ENCODE data around the gene EDEM1.

The EDEM1 gene

DNA sequence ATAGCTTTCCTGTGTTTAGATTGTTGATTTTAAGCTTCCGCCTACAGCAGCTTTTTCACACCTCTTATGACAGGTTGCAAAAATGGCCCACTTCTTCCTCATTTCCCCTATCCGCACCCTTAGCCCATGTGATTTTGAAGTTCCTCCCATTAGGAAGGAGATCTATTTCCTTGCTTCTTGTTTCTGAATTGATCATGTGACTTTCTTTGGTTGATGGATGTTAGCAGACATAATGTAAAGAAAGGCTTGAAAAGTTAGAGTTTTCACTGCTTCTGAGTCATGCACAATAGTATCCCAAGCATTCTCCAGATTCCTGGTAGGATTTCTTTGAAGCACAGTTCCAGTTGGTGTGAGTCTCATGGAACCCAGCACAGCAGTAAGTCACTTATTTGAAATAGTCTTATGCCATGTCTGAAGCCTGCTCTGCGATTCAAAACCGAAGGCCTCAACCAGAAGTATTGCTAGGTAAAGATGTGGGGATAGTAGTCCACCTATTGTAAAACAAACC, 76.6 kb downstream of the EDEM1 start:
- Histone ChIP-seq H3K27ac (no peak overlapping the region), H3K27me3 (ENCODE audit: control insufficient read depth, insufficient read depth, low read length) (no peaks in the 10 kb centered on the region), H3K4me3 (ENCODE audit: low read depth, low read length) (no peak overlapping the region), H3K4me2 (ENCODE audit: low read length) (no peak overlapping the region), H3K9me3 (ENCODE audit: control insufficient read depth, low read length) (no peaks in the 10 kb centered on the region), H3K4me1 (no peaks in the 10 kb centered on the region), H3K9ac (no peak overlapping the region), H2AFZ (no peak overlapping the region), H3K36me3 (ENCODE audit: control insufficient read depth, insufficient read depth, low read length) (no peaks in the 10 kb centered on the region), H3K79me2 (no peaks in the 10 kb centered on the region)
- TF ChIP-seq CTCF (IDR thresholded peaks at IDR 0.05) = no peak

GRCh38 chr3:5264896-5265770, 77.6 kb downstream of the EDEM1 start:
- H3K4me3 ChIP-seq (ENCODE audit: low read depth, low read length) = no peak overlapping the region
- no peak for TF ChIP-seq CTCF (IDR thresholded peaks at IDR 0.05)
- H3K27me3 ChIP-seq (ENCODE audit: control insufficient read depth, insufficient read depth, low read length) = no peaks in the 10 kb centered on the region
- no peaks in the 10 kb centered on the region for H3K9me3 ChIP-seq (ENCODE audit: control insufficient read depth, low read length)
- H3K9ac ChIP-seq = no peak overlapping the region
- no peak overlapping the region for H2AFZ ChIP-seq
- no peaks in the 10 kb centered on the region for H3K4me1 ChIP-seq
- H3K36me3 ChIP-seq (ENCODE audit: control insufficient read depth, insufficient read depth, low read length) = no peaks in the 10 kb centered on the region
- H3K27ac ChIP-seq = no peak overlapping the region
- H3K79me2 ChIP-seq = no peaks in the 10 kb centered on the region
- no peak overlapping the region for H3K4me2 ChIP-seq (ENCODE audit: low read length)

DNA sequence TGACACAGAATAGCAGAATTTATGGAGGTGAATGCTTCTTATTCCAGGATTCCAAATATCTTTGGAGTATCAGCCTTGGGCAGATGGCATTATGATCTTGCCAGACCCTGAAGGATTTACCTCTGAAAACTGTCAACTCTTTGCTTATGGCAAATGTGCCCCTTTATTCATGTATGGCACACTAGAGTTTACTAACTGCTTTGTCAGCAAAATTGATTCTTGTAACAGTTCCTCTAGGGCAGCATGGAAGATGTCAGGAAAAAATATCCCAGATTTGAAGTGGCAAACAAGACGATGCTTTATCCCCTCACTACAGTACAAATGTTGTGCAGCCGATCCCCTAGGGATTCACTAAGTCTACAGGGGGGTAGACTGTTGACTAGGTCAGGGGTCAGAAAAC, 79.7 kb downstream of the EDEM1 start:
- Histone ChIP-seq H3K4me1 (no peaks in the 10 kb centered on the region), H3K9ac (no peak overlapping the region), H3K36me3 (ENCODE audit: control insufficient read depth, insufficient read depth, low read length) (no peaks in the 10 kb centered on the region), H3K27ac (no peak overlapping the region), H3K4me3 (ENCODE audit: low read depth, low read length) (no peak overlapping the region), H3K79me2 (no peaks in the 10 kb centered on the region), H3K4me2 (ENCODE audit: low read length) (no peak overlapping the region), H2AFZ (no peak overlapping the region), H3K9me3 (ENCODE audit: control insufficient read depth, low read length) (no peaks in the 10 kb centered on the region), H3K27me3 (ENCODE audit: control insufficient read depth, insufficient read depth, low read length) (no peaks in the 10 kb centered on the region)
- TF ChIP-seq CTCF (IDR thresholded peaks at IDR 0.05) = no peak

DNA sequence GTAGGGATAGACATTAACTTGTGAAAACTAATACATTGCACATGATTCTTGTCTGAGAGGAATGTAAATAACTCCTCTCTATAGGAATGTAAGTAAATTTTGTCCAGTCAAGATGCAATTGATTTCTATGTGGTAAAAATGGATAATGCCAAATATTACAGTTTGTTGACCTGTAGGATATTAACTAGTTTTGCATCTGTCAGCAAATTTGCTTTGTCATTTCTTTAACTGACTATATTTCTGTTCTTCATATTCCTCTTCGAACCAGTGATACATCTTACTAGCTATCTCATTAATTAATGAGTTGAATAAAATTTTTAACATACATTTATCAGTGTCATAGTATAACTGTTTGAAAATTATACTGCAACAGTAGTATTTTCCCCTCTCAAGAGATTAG, 80.4 kb downstream of the EDEM1 start:
- H3K4me1 ChIP-seq = no peaks in the 10 kb centered on the region
- H3K36me3 ChIP-seq (ENCODE audit: control insufficient read depth, insufficient read depth, low read length) = no peaks in the 10 kb centered on the region
- H3K4me2 ChIP-seq (ENCODE audit: low read length) = no peak overlapping the region
- H2AFZ ChIP-seq = no peak overlapping the region
- H3K27me3 ChIP-seq (ENCODE audit: control insufficient read depth, insufficient read depth, low read length) = no peaks in the 10 kb centered on the region
- no peak overlapping the region for H3K4me3 ChIP-seq (ENCODE audit: low read depth, low read length)
- no peaks in the 10 kb centered on the region for H3K79me2 ChIP-seq
- no peak overlapping the region for H3K9ac ChIP-seq
- H3K27ac ChIP-seq = no peak overlapping the region
- no peaks in the 10 kb centered on the region for H3K9me3 ChIP-seq (ENCODE audit: control insufficient read depth, low read length)
- no peak for TF ChIP-seq CTCF (IDR thresholded peaks at IDR 0.05)

All from parathyroid adenoma (tissue), 2 donors.